GM18867 (cell line): Measurements from ENCODE around the gene LGALS8.
A peak's percentile ranks its signal among the peaks of the same experiment; 100 is the strongest.

Source experiments
- ATAC-seq: cut with Tn5 transposase; IDR thresholded peaks from one replicate; pipeline ENCODE4 v1.9.1; 2021; ENCODE audit warnings: mild to moderate bottlenecking, moderate library complexity; ENCODE audit not compliant: unreplicated experiment

Gene LGALS8

GRCh38 chr1:236508593-236509027, 15.2 kb upstream of the LGALS8 start:
- ATAC-seq: peak; percentile 56

DNA sequence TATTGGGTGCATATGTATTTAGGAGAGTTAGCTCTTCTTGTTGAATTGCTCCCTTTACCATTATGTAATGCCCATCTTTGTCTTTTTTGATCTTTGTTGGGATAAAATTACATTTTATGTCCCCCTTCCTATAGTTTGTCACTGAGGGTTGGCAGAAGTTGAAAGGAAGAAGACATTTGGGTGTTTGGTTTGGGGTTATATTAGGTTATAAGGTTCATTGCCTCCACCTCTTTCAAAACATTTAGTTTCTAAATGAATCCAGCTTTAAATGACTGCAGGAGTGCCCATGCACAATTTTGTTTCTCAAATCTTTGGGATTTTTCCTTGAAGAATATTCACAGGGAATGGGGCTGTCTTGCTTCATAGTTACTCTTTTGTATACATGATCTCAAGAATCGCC, 14.6 kb upstream of the LGALS8 start:
- ATAC-seq: peak; percentile 38

DNA sequence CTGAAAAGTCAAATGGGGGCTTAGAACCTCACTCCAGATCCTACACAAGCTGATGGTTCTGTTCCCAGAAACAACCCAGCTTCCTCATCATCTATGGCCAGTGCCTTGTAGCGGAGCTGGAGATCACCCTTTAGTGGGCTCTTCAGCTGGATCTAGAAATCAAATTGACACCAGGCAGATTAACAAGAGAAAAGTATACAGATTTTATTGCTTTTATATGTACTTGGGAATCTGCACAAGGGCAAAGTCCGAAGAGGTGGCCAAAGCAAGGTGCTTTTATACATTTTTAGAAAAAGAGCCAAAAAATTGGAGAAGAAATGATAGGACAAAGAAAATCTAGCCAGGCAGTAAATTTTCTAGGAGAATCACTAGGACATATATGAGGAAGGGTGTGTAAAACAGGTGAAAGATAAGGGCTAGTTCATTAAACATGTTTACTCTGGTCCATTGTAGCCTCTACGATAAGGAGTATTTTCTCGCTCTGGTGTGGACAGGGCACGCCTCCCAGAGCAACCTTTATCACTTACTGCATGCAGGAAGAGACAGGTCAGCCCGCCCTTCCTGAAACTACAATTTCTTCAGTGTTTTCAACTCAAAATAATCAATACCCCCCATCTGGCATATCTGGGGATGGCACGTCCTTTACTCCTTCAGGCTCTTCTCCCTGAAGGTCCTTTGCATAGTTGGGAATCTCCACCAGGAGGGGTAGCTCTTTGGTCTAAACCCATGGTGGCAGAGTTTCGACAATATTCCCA, 14.0 kb upstream of the LGALS8 start:
- peak; percentile 10 for ATAC-seq

DNA sequence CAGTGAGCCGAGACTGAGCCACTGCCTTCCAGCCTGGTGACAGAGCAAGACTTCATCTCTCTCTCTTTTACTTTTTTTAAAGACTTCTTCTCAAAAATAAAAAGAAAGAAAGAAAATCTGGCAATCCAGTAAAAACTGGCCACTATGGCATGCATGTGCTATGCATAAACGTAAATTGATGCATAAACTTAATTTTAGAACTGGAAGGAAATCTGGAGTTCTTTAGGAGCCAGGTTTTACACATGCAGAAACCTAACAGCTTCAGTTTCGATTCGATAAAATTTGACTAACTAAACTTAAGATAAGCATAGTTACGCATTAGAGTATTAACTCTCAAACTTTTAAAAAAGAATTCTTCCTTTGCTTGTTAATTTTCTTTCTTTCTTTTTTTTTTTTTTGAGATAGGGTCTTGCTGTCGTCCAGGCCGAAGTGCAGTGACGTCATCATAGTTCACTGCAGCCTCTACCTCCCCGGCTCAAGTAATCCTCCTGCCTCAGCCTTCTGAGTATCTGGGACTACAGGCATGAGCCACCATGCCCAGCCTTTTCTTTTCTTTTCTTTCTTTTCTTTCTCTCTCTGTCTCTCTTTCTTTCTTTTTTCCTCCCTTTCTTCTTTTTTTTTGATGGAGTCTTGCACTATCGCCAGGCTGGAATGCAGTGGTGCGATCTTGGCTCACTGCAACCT, 11.9 kb upstream of the LGALS8 start:
- no peak for ATAC-seq

GRCh38 chr1:236514703-236515442, 8.9 kb upstream of the LGALS8 start:
- no peak for ATAC-seq

DNA sequence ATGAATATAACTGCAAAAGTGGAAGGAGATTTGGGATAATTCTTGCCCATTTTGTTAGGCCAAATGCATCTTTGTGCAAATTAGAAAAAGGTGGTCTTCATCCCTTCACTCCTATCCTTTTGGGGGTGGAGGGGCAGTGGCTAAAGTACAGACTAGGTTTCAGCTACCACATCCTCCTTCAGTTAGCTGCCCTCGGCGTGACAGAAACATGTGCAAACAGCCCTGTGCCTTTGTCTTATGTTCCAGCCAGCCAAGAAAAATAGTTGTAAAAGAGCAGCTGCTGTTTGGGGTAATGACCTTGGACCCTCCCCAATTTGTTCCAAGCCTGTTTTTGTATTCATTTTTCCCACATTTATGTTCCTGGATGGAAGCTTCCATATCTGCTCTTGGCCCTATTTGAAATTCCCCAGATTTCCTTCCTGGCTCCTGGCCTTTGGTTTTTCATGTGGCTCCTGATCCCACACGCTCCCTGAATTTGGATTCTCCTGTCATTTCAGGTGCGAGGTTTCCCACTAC, 8.3 kb upstream of the LGALS8 start:
- no peak for ATAC-seq

DNA sequence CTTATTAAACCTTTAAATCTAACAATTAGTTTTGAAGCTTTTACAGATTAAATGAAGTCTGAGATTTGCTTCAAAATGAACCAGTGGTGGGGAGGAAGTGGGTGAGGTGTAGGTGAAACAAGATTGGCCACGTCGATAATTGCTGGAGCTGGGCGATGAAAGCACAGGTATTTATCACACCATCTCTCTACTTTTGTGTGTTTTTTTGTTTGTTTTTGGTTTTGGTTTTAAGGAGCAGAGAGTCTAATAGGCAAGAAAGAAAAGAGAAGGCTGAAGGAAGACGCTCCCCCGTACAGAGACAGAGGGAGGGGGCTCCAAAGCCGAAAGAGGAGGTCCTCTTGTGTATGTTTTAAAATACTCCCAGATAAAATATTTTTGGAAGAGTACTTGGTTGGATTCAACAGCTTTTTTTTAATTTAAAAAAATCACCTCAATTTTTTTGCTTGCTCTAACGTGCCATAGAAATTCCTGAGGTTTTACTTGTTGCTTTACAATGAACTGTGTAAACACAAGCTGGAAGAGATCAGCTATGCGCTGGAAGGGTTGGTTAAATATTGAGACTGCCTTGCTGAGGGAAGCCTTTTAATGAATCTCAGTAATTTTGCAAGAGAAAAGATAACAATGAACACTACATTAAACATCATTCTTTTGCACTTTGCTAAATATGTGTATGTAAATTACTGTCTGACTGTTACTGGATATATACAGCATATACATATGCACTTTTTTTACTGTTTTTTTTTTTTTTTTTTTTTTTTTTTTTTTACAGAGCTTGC, 6.7 kb upstream of the LGALS8 start:
- ATAC-seq: no peak

DNA sequence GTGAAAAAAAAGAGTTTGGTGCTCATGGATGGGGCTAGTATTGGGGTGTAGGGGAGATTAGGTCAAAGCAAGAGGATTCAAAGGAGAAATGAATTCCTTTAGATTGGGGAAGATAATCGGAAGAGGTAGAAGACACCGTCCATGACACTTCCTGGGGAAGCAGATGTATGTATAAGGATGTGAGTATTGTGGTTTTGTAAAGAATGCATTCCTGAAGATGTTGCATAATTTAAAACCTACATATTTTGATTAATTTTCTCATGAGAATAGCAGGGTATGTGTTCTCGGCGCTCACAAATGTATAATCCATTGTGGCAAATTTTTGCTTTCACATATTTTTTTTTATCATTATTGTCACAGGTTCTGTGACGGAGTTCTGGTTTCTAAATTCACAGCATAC, 5.5 kb upstream of the LGALS8 start:
- ATAC-seq: no peak

DNA sequence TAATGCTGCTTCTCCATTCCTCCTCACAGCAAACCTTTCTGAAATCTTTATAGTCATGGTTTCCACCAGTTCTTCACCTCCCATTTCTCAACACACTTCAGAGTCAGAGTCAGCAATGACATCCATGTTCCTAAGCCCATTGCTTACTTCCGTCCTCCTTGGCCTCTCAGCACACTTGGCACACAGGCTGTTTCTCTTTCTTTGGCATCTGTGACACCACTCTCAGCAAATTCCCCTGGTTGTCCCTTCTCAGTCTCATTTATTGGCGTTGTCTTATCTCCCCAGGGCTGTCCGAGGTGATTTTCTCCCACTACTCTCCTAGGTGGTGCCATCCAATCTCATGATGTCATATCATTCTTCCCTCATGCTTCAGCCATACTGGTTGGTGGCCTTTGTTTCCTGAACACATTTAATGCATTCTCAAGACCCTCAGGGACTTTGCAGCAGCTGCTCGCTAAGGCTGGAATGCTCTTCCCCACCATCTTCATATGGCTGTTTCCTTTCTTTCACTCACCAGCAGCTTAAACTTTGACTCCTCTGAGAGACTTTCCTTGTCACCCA, 3.3 kb upstream of the LGALS8 start:
- ATAC-seq: no peak

DNA sequence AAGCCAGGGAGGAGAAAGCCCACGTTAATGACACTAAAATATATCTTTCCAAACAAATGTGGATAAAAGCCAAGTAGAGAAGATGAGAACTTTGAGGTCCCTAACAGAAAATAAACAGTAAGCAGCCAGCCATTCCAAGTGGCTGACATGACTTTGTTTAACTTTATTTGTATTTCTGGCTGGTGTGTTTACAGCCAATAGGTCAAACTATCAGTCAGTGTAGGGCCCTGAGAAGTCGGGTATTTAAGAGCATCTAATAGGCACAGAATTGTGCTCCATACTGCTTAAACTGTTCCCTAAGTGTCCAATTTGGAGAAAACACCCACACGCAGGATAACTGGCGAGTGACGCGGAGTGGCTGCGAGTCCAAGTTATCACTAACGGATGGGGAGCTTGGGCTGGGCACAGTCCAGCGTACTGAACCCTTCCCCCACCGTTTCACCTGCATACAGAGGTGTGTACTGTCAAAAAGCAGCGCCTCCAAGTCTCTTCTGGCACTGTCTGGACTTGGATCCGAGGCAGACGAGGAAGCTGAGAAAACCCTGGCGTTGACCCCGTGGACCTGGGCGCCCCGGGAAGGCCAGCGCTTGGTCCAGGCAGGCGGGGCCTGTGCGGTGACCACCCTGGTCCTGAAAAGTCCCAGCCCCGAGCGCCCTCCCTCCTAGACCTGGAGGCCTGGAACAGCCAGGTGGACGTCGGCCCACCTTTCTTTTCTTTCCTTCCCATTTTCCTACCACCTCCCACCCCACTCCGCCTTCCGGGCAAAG, 662 bp upstream of the LGALS8 start:
- no peak for ATAC-seq

- ATAC-seq: peak; percentile 92
Measured at GRCh38 chr1:236524142-236524894, 536 bp downstream of the LGALS8 start.

DNA sequence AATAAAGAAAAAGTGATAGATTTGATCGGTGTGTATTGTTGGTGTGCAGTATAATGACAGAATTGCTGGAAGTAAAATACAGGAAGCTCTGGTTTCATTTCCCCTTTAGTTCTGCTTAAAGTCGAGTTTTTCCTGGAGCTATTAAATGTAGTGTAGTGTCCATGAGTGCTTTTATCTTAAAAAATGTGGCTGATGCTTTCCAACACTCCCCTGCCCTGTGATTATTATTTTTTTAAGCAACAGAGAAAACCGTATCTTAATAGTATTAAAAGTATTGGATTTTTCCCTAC, 1.1 kb downstream of the LGALS8 start:
- ATAC-seq: peak; percentile 22

GRCh38 chr1:236526079-236526478, 2.3 kb downstream of the LGALS8 start:
- ATAC-seq: no peak

DNA sequence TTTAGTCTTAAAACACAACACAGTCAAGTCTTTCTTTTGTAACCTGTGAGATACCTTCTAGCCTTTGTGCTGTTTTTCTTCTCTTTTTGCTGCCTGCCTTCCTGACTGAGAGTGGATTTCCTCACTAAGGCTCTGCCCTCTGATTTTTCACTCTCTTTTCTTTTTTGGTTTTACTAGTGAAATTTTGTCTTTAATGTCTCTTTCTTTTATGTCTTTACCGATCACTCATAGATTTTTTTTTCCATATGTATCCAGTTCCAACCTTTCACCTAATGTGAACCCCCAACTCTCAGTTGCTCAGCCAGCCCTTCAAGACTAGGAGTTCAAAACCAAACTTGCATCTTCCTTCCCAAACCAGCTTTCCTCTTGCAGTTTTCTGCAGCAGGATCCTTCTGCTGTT, 6.5 kb downstream of the LGALS8 start:
- ATAC-seq: no peak

- ATAC-seq: no peak
Measured at GRCh38 chr1:236530959-236531358, 7.2 kb downstream of the LGALS8 start.

- ATAC-seq: no peak
Measured at GRCh38 chr1:236532850-236533249, 9.1 kb downstream of the LGALS8 start.

DNA sequence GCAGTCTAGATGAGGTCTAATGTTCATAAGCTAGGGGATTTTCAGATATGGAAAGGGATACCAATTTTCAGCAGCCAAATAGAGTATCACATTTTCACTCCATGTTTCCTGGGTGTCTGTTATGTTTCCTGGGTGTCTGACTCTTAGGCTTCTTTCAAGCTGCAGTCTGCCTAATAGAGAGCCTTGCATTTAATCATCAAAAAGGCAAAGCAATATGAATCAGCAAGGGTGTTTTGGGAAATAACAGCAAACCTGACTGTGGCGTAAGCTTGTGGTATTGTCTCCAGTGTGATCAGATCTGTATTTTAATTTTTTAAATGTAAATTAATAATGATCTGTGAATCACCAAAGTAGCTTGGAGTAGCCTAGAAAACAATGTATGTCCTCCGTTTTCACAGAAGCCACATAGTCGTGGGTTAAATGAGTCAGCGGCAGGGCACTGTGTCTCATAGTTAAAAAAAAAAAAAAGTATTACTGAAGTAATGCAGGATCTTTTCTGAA, 10.4 kb downstream of the LGALS8 start:
- no peak for ATAC-seq

GRCh38 chr1:236535190-236535589, 11.4 kb downstream of the LGALS8 start:
- ATAC-seq: no peak

DNA sequence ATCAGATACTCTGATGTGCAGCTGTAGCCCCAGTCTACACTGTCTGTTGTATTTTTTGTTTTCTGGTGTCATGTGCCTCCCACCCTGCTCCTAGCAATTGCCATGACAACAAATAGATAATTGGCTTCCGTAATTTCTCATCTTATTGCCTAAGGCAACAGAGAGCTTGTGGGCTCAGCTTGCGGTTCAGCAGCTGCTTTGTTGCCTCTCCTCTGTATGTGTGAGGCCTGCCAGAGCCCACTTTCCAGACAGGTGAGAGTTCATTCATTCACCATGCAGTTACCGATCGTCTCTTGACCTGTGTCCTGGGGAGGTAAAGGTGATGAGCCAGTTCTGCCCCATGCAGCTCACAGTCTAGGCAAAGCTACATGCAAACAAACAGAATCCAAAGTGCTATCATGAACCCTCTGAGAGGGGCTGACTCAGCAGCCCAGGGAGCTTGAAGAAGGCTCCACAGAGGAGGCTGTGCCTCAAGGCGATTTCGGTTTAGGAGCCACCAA, 11.9 kb downstream of the LGALS8 start:
- no peak for ATAC-seq
